ENCODE data around the gene TMEM62. TPM values are rescaled to one million over a fixed set of nuclear protein-coding genes. Genes with fewer than 3 reads are reported as not detected.

Gene TMEM62
- total RNA-seq, 4 donors from 2014 or later = 11.5 to 25.2 (median 22.9) TPM

DNA sequence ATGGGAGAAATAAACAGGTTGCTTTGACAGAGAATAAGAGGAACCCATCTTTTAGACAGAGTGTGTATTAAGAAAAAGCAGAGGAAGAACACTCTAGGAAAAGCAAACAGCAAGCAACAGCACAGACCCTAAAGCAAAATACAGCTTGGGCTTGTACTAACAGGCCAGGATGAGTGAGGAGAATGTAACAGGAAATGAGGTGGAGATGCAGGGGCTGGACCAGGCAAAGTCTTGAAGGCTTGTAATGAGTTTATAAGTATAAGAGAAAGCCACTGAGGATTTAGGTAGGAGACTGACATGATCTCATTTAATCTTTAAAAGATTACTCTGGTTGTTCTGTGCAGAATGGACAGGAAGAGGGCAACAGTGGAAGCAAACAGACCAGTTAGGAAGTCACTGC lies 32.4 kb upstream of the TMEM62 start:
- peaks cover 6 to 52% (median 14%) of the 10 kb centered on the region in 3 donors for H3K4me1 ChIP-seq
- no peaks in the 10 kb centered on the region for H3K27me3 ChIP-seq

DNA sequence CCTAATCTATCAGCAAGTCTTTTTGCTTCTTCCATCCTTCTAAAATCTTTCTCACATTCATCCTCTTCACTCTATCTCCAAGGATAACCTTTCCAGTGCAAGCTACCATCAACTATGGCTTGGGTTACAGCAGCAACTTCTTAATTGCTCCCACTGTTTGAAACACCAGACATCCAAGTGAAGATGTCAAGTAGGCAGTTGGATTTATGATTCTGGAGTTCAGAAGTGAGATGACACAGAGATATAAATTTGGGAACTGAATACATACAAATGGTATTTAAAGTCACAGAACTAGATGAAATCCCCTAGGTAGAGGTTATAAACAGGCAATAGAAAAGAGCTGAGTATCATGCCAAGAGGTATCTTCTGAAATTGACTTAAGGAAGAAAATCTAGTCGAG lies 31.2 kb upstream of the TMEM62 start:
- H3K4me3 ChIP-seq = no peak overlapping the region
- peaks cover 9 to 57% (median 14%) of the 10 kb centered on the region in 3 donors for H3K4me1 ChIP-seq
- WGBS, 2 donors (ENCODE audit: low coverage in 1 of 2) = 75 to 100% methylated on average over 1 of the region's 1 CpG
- ATAC-seq = no peak
- no peaks in the 10 kb centered on the region for H3K27me3 ChIP-seq
- H3K36me3 ChIP-seq = peaks cover 0 to 27% of the 10 kb centered on the region in 2 donors
- H3K27ac ChIP-seq = no peak overlapping the region
- no peaks in the 10 kb centered on the region for H3K9me3 ChIP-seq
- TF ChIP-seq, protein P1, sequence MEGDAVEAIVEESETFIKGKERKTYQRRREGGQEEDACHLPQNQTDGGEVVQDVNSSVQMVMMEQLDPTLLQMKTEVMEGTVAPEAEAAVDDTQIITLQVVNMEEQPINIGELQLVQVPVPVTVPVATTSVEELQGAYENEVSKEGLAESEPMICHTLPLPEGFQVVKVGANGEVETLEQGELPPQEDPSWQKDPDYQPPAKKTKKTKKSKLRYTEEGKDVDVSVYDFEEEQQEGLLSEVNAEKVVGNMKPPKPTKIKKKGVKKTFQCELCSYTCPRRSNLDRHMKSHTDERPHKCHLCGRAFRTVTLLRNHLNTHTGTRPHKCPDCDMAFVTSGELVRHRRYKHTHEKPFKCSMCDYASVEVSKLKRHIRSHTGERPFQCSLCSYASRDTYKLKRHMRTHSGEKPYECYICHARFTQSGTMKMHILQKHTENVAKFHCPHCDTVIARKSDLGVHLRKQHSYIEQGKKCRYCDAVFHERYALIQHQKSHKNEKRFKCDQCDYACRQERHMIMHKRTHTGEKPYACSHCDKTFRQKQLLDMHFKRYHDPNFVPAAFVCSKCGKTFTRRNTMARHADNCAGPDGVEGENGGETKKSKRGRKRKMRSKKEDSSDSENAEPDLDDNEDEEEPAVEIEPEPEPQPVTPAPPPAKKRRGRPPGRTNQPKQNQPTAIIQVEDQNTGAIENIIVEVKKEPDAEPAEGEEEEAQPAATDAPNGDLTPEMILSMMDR (IDR thresholded peaks at IDR 0.05) = no peak
- TF ChIP-seq POLR2AphosphoS5 (IDR thresholded peaks at IDR 0.05) (no peak), EP300 (IDR thresholded peaks at IDR 0.05) (no peak), POLR2A (IDR thresholded peaks at IDR 0.05) (no peak)

More for the DNA sequence above, 32.4 kb upstream of the TMEM62 start:
- ATAC-seq = no peak
- H3K4me3 ChIP-seq = no peak overlapping the region
- no peak overlapping the region for H3K27ac ChIP-seq
- peaks cover 0 to 27% of the 10 kb centered on the region in 2 donors for H3K36me3 ChIP-seq
- H3K9me3 ChIP-seq = no peaks in the 10 kb centered on the region
- TF ChIP-seq POLR2AphosphoS5 (IDR thresholded peaks at IDR 0.05) (no peak), EP300 (IDR thresholded peaks at IDR 0.05) (no peak), POLR2A (IDR thresholded peaks at IDR 0.05) (no peak)
- TF ChIP-seq, protein P1 (IDR thresholded peaks at IDR 0.05) = no peak

DNA sequence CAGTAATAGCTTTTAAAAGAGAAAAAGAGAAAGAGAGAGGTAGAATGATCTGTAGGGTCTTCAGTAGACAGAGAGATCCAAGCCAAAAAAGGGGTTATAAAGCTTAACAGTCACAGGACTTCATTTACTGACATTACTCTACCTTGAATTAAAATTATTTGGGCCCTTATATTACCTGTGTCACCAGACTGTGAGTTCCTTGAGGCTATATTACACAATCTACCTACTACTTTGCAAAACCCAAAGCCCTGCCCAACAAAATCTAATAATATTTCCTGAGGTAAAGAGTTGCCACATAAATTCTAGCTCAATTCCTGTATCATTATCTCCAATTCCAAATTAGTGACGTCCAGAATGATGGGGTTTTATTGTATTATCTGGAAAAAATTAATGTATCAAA lies 29.5 kb upstream of the TMEM62 start:
- WGBS, 2 donors (ENCODE audit: low coverage in 1 of 2) = 35 to 36% methylated on average over 1 of the region's 1 CpG
- no peak for ATAC-seq
- no peaks in the 10 kb centered on the region for H3K9me3 ChIP-seq
- no peak overlapping the region for H3K4me3 ChIP-seq
- H3K36me3 ChIP-seq = peaks cover 0 to 27% of the 10 kb centered on the region in 2 donors
- no peaks in the 10 kb centered on the region for H3K27me3 ChIP-seq
- TF ChIP-seq POLR2AphosphoS5 (IDR thresholded peaks at IDR 0.05) (no peak), POLR2A (IDR thresholded peaks at IDR 0.05) (no peak), EP300 (IDR thresholded peaks at IDR 0.05) (no peak)
- TF ChIP-seq, protein P1 (IDR thresholded peaks at IDR 0.05) = no peak
- H3K27ac ChIP-seq = no peak overlapping the region
- H3K4me1 ChIP-seq = peaks cover 9 to 52% (median 14%) of the 10 kb centered on the region in 3 donors

DNA sequence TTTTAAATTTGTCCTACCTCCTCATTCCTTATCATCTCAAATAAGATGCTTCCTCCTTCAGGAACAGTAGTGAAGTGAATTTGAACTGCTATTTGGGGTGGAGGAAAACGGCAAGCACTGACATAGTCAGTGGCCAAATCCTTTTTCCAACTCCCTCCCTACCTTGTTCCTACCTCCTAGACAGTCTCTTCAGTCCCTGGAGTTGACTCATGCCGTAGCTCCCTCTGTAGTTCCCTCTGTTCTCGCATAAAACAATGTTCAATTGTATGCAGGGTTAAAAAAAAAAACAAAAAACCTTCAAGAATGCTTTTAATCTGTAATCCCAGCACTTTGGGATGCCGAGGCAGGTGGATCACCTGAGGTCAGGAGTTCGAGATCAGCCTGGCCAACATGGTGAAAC lies 29.0 kb upstream of the TMEM62 start:
- H3K4me1 ChIP-seq = peaks cover 9 to 52% (median 14%) of the 10 kb centered on the region in 3 donors
- H3K27me3 ChIP-seq = no peaks in the 10 kb centered on the region
- H3K36me3 ChIP-seq = peaks cover 0 to 27% of the 10 kb centered on the region in 2 donors
- H3K9me3 ChIP-seq = no peaks in the 10 kb centered on the region
- WGBS, 2 donors (ENCODE audit: low coverage in 1 of 2) = 37 to 48% methylated on average over 3 to 4 of the region's 5 CpGs
- peak overlapping the region in 1 of 2 donors; percentile 90 for H3K4me3 ChIP-seq
- no peak for TF ChIP-seq POLR2A (IDR thresholded peaks at IDR 0.05)
- no peak for TF ChIP-seq POLR2AphosphoS5 (IDR thresholded peaks at IDR 0.05)
- ATAC-seq = no peak
- peak overlapping the region in 1 of 4 donors; percentile 25 for H3K27ac ChIP-seq

DNA sequence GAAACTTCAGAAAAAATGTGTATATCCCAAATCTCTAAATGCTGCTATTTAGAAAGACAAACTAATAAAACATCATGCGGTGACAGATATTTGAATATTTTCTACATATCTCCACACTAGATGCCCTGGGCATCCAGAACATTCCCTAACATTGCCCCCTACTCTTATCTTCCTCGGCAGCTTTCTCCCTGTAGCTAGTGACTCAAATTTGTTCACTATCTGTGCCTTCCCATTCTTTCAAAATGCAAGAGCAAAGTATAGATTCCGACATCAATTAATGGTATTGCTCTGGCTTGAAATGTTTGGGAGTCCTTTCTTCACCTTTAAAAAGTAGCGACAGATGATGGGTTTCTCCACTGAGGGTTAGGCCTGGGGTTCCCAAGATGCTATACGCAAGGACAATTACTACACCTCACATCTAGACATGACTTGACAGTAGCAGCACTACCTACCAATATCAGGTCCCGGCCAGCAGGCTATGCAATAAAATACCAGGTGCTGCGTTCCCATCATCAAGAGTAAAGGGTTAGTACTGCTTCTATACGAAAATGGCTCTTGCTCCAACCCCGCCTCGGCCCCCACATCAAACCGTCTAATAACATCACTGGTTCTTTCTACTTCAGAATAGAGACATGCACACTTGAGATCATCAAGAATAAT lies 28.2 kb upstream of the TMEM62 start:
- ATAC-seq = peak; percentile 6
- H3K27ac ChIP-seq = peak overlapping the region; percentile 79 to 92 (median 88)
- H3K4me1 ChIP-seq = peaks cover 9 to 45% (median 14%) of the 10 kb centered on the region in 3 donors
- no peak for TF ChIP-seq POLR2AphosphoS5 (IDR thresholded peaks at IDR 0.05)
- TF ChIP-seq, protein P1 (IDR thresholded peaks at IDR 0.05) = no peak
- no peak for TF ChIP-seq POLR2A (IDR thresholded peaks at IDR 0.05)
- no peak for TF ChIP-seq EP300 (IDR thresholded peaks at IDR 0.05)
- no peaks in the 10 kb centered on the region for H3K27me3 ChIP-seq
- no peaks in the 10 kb centered on the region for H3K9me3 ChIP-seq
- WGBS, 2 donors (ENCODE audit: low coverage in 1 of 2) = 10 to 16% methylated on average over 11 of the region's 11 CpGs
- H3K4me3 ChIP-seq = peak overlapping the region; percentile 59 to 90
- peaks cover 0 to 19% of the 10 kb centered on the region in 2 donors for H3K36me3 ChIP-seq
